K562 (cell line): Measurements from ENCODE around the gene POLR2A.

Experiments
- CHD2 ChIP-seq: IDR thresholded peaks from 2 replicates; pipeline ENCODE4 v1.6.1; 2011; ENCODE audit warnings: low read depth, low read length
- EP300 ChIP-seq: IDR thresholded peaks from 2 replicates; pipeline ENCODE4 v1.6.1; 2012; ENCODE audit warnings: low read length, improper control_type of control experiment
- EZH2 ChIP-seq: IDR thresholded peaks from 2 replicates; pipeline ENCODE4 v1.6.1; 2012; ENCODE audit warnings: low read depth, mild to moderate bottlenecking, inconsistent platforms, low read length, borderline replicate concordance
- HNRNPL ChIP-seq: fragments of 200-400 bp; formaldehyde crosslinking; IDR thresholded peaks from 2 replicates; pipeline ENCODE4 v1.6.1; 2017; ENCODE audit warnings: low read depth, mild to moderate bottlenecking, low read length
- KAT8 ChIP-seq: fragments of 450-650 bp; IDR thresholded peaks from 2 replicates; pipeline ENCODE4 v1.6.1; 2016; ENCODE audit warnings: low read depth, mild to moderate bottlenecking
- MBD2 ChIP-seq: sonication (generic); IDR thresholded peaks from 2 replicates; pipeline ENCODE4 v1.6.1; 2016; ENCODE audit warnings: low read depth, borderline replicate concordance
- POLR2A ChIP-seq: fragments of 450-650 bp; conservative IDR thresholded peaks from 2 replicates; pipeline ENCODE4 v1.6.1; 2016
- RBM25 ChIP-seq: fragments of 200-400 bp; formaldehyde crosslinking; IDR thresholded peaks from 2 replicates; pipeline ENCODE4 v1.6.1; 2018; ENCODE audit warnings: low read length, low read depth, moderate library complexity; ENCODE audit not compliant: severe bottlenecking
- ZNF561 ChIP-seq: fragments of 450-650 bp; formaldehyde crosslinking; conservative IDR thresholded peaks from 2 replicates; pipeline ENCODE4 v1.4.0; 2020; ENCODE audit warnings: mild to moderate bottlenecking, moderate library complexity
- ZNF766 ChIP-seq: fragments of 200-800 bp; sonication (Bioruptor generic); conservative IDR thresholded peaks from 2 replicates; pipeline ENCODE4 v1.6.1; 2016; ENCODE audit warnings: missing genetic modification characterization, missing compliant biosample characterization
- TF ChIP-seq, protein P1 (sequence below): sonication (generic); IDR thresholded peaks from 2 replicates; pipeline ENCODE4 v1.6.1; 2016
- TF ChIP-seq, protein P2 (sequence below), 3 experiments: IDR thresholded peaks in 2 of 3; conservative IDR thresholded peaks in 1 of 3; 2 replicates each; pipeline ENCODE4 v1.5.1; 2011 to 2012; ENCODE audit warnings: low read length in 3 of 3, mild to moderate bottlenecking in 3 of 3, control low read depth in 2 of 3, improper control_type of control experiment in 1 of 3, inconsistent platforms in 1 of 3, low read depth in 1 of 3, mixed read lengths in 1 of 3, moderate library complexity in 1 of 3; ENCODE audit not compliant: insufficient read depth in 2 of 3
- TF ChIP-seq, protein P3 (sequence below): sonication (generic); formaldehyde crosslinking; IDR thresholded peaks from 2 replicates; pipeline ENCODE4 v1.5.0; 2020; ENCODE audit warnings: missing genetic modification reagents

DNA sequence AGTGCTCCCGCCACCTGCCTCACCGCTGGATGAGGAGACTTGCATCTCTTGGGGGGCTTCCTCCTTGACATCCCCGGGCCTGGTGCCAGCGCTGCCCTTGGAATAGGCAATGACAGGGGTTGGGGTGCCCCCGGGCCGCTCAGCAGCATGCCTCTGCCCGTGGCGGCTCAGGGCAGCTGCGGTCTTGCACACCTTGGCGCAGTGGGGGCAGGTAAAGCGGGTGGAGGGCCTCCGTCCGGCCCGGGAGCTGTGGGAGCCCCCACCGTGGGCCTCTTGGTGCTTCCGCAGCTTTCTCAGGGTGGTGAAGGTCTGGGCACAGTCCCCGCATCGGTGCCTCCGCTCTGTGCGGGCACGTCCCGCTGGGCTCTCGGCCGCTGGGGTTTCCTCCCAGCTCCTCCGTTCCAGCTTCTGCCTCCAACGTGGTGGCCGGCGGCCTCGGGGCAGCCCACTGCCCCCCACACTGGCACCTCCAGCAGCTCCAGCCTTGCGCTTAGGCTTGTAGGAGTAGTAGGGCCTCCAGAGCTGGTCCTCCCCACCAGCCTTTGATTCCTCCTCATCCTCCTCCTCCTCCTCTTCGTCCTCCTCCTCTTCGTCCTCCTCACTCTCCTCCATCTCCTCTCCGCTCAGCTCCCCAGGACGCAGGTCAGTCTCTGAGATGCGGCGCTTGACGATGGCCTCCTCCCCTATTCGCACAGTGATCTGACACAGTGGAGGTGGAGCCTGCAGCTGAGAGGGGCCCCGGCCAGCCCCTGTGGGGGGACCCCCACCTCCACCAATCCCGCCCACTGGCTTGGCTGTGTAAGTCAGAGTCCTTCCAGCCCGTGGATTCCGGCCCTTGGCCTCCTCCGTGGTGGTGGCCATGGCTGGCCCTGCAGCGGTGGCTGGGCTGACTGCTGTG is 21.4 kb upstream of the POLR2A start:
- no peak for TF ChIP-seq ZNF561 (CRISPR knock-in tag)
- TF ChIP-seq, protein P1, sequence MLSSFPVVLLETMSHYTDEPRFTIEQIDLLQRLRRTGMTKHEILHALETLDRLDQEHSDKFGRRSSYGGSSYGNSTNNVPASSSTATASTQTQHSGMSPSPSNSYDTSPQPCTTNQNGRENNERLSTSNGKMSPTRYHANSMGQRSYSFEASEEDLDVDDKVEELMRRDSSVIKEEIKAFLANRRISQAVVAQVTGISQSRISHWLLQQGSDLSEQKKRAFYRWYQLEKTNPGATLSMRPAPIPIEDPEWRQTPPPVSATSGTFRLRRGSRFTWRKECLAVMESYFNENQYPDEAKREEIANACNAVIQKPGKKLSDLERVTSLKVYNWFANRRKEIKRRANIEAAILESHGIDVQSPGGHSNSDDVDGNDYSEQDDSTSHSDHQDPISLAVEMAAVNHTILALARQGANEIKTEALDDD, result no peak
- TF ChIP-seq, protein P2, sequence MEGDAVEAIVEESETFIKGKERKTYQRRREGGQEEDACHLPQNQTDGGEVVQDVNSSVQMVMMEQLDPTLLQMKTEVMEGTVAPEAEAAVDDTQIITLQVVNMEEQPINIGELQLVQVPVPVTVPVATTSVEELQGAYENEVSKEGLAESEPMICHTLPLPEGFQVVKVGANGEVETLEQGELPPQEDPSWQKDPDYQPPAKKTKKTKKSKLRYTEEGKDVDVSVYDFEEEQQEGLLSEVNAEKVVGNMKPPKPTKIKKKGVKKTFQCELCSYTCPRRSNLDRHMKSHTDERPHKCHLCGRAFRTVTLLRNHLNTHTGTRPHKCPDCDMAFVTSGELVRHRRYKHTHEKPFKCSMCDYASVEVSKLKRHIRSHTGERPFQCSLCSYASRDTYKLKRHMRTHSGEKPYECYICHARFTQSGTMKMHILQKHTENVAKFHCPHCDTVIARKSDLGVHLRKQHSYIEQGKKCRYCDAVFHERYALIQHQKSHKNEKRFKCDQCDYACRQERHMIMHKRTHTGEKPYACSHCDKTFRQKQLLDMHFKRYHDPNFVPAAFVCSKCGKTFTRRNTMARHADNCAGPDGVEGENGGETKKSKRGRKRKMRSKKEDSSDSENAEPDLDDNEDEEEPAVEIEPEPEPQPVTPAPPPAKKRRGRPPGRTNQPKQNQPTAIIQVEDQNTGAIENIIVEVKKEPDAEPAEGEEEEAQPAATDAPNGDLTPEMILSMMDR (IDR thresholded peaks at IDR 0.05 in 2 of 3, conservative IDR thresholded peaks at IDR 0.05 in 1 of 3; ENCODE audit: insufficient read depth in 2 of 3, low read depth in 1 of 3, low read length in 3 of 3), result no peak
- TF ChIP-seq, protein P3, sequence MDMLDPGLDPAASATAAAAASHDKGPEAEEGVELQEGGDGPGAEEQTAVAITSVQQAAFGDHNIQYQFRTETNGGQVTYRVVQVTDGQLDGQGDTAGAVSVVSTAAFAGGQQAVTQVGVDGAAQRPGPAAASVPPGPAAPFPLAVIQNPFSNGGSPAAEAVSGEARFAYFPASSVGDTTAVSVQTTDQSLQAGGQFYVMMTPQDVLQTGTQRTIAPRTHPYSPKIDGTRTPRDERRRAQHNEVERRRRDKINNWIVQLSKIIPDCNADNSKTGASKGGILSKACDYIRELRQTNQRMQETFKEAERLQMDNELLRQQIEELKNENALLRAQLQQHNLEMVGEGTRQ, result no peak
- no peak for TF ChIP-seq ZNF766 (CRISPR knock-in tag)
- no peak for TF ChIP-seq HNRNPL
- no peak for TF ChIP-seq CHD2
- TF ChIP-seq KAT8, result no peak
- no peak for TF ChIP-seq EZH2
- no peak for TF ChIP-seq POLR2A
- TF ChIP-seq EP300, result no peak
- TF ChIP-seq MBD2, result no peak
- no peak for TF ChIP-seq RBM25
